CD4-positive, alpha-beta T cell (primary cell): ENCODE results near the gene DUSP28. TPM values are rescaled to one million over a fixed set of nuclear protein-coding genes. Genes with fewer than 3 reads are reported as not detected.
A peak's percentile ranks its signal among the peaks of the same experiment; 100 is the strongest.

Experiments used
- ATAC-seq: fragments of 200-7000 bp; cut with Tn5 transposase; one replicate; pipeline ENCODE4 v1.10.0; 2022; ENCODE audit warnings: mild to moderate bottlenecking; ENCODE audit not compliant: poor library complexity
- CTCF ChIA-PET: fragments of 350-600 bp; sonication (Branson Sonifier 250); formaldehyde crosslinking; loops from one replicate; lab custom pipeline; 2021; ENCODE audit warnings: antibody characterized with exemption, inconsistent platforms; lab: Charles Lee
- POLR2A ChIA-PET: fragments of 350-600 bp; sonication (Branson Sonifier 250); formaldehyde crosslinking; loops from one replicate; lab custom pipeline; 2021; ENCODE audit warnings: antibody characterized with exemption, inconsistent platforms; lab: Charles Lee
- DNase-seq, 14 experiments: peaks; one replicate each; pipeline ENCODE4 v3.0.0-alpha.2; 2013 to 2020; ENCODE audit warnings: mixed read lengths in 2 of 14
- H3K27ac ChIP-seq, 2 donors: one replicate each; pipeline versions ENCODE4 v1.5.1 to v1.7.0; 2013; ENCODE audit warnings: low read length in 2 of 2, low read depth in 1 of 2, mild to moderate bottlenecking in 1 of 2
- H3K27me3 ChIP-seq, 2 experiments: 1 replicate in 1 of 2; 2 replicates in 1 of 2; pipeline versions ENCODE4 v1.6.1 to v1.7.0; 2013; ENCODE audit warnings: low read length in 2 of 2, control low read depth in 1 of 2, mild to moderate bottlenecking in 1 of 2, moderate library complexity in 1 of 2; ENCODE audit not compliant: insufficient read depth in 2 of 2, control insufficient read depth in 1 of 2
- H3K36me3 ChIP-seq: one replicate; pipeline ENCODE4 v1.6.1; 2013; ENCODE audit warnings: low read length, control low read depth; ENCODE audit not compliant: insufficient read depth
- H3K4me1 ChIP-seq: one replicate; pipeline ENCODE4 v1.6.1; 2013; ENCODE audit warnings: low read length, control low read depth; ENCODE audit not compliant: insufficient read depth
- H3K4me3 ChIP-seq: one replicate; pipeline ENCODE4 v1.5.1; 2013; ENCODE audit warnings: mild to moderate bottlenecking, low read length, moderate library complexity
- H3K9me3 ChIP-seq, 2 experiments: 1 replicate in 1 of 2; 2 replicates in 1 of 2; pipeline versions ENCODE4 v1.6.1 to v1.7.0; 2013; ENCODE audit warnings: low read length in 2 of 2, mild to moderate bottlenecking in 2 of 2, control low read depth in 1 of 2, moderate library complexity in 1 of 2; ENCODE audit not compliant: control insufficient read depth in 1 of 2, insufficient read depth in 1 of 2
- H3K27ac Mint-ChIP-seq: one replicate; pipeline ENCODE4 v1.8.0; 2020; ENCODE audit warnings: mixed read lengths
- H3K27me3 Mint-ChIP-seq: one replicate; pipeline ENCODE4 v1.8.0; 2021; ENCODE audit warnings: mixed read lengths
- H3K36me3 Mint-ChIP-seq: one replicate; pipeline ENCODE4 v1.8.0; 2021; ENCODE audit warnings: low read depth, mixed read lengths
- H3K4me1 Mint-ChIP-seq: one replicate; pipeline ENCODE4 v1.8.0; 2021; ENCODE audit warnings: low read depth, mixed read lengths
- H3K4me3 Mint-ChIP-seq: one replicate; pipeline ENCODE4 v1.8.0; 2020; ENCODE audit warnings: mild to moderate bottlenecking, mixed read lengths
- H3K9me3 Mint-ChIP-seq: one replicate; pipeline ENCODE4 v1.8.0; 2020; ENCODE audit warnings: mixed read lengths
- CTCF ChIP-seq: fragments of 200-600 bp; IDR thresholded peaks from one replicate; pipeline ENCODE4 v1.8.0; 2022; ENCODE audit warnings: antibody characterized with exemption, mild to moderate bottlenecking
- intact Hi-C, 2 experiments: fragments of 100-400 bp; cut with DNase I in 1 of 2; cut with micrococcal nuclease in 1 of 2; formaldehyde crosslinking; loops; one replicate each; pipeline versions ENCODE4 v1.15.1 to v1.9.0; 2023 to 2025; cut with DNase I, micrococcal nuclease
- total RNA-seq, 174 experiments: library from RNA in 2 of 174; stranded (reverse) in 2 of 174; gene quantifications; one replicate each; pipeline ENCODE4 v1.2.3 and lab custom pipeline; 2021 to 2026

The DUSP28 gene
- total RNA-seq, 2 experiments from 2014 or later = 18.3 to 18.9 TPM

- Histone ChIP-seq H3K4me3 (no peak overlapping the region), H3K27me3 (no peaks in the 10 kb centered on the region), H3K9me3 (no peaks in the 10 kb centered on the region), H3K27ac (no peak overlapping the region), H3K36me3 (peaks cover 70% of the 10 kb centered on the region), H3K4me1 (peaks cover 31% of the 10 kb centered on the region)
- Mint-ChIP-seq H3K27me3 (no peaks in the 10 kb centered on the region), H3K27ac (no peak overlapping the region), H3K4me1 (peaks cover 24% of the 10 kb centered on the region), H3K4me3 (no peak overlapping the region), H3K9me3 (no peaks in the 10 kb centered on the region), H3K36me3 (peaks cover 44% of the 10 kb centered on the region)
- intact Hi-C loops = no loop called here
- TF ChIP-seq CTCF = no peak
- ChIA-PET POLR2A (no interaction called here), CTCF (no interaction called here)
- ATAC-seq (no peak), DNase-seq (no peak)
Measured at GRCh38 chr2:240591226-240591625, 31.1 kb downstream of the DUSP28 start.

GRCh38 chr2:240591784-240592183, 31.6 kb downstream of the DUSP28 start:
- Histone ChIP-seq H3K27me3 (no peaks in the 10 kb centered on the region), H3K9me3 (no peaks in the 10 kb centered on the region), H3K36me3 (peaks cover 75% of the 10 kb centered on the region), H3K4me3 (no peak overlapping the region), H3K27ac (no peak overlapping the region), H3K4me1 (peaks cover 31% of the 10 kb centered on the region)
- Mint-ChIP-seq H3K4me1 (peaks cover 23% of the 10 kb centered on the region), H3K36me3 (peaks cover 43% of the 10 kb centered on the region), H3K27me3 (no peaks in the 10 kb centered on the region), H3K27ac (no peak overlapping the region), H3K9me3 (no peaks in the 10 kb centered on the region), H3K4me3 (no peak overlapping the region)
- DNase-seq = peak in 1 of 14 experiments; percentile 3
- ChIA-PET CTCF (no interaction called here), POLR2A (no interaction called here)
- intact Hi-C loops = no loop called here
- no peak for ATAC-seq
- TF ChIP-seq CTCF = no peak

GRCh38 chr2:240593026-240593702, 33.0 kb downstream of the DUSP28 start:
- Mint-ChIP-seq H3K4me1 (peaks cover 10% of the 10 kb centered on the region), H3K36me3 (peaks cover 33% of the 10 kb centered on the region), H3K27me3 (no peaks in the 10 kb centered on the region), H3K27ac (no peak overlapping the region), H3K4me3 (no peak overlapping the region), H3K9me3 (no peaks in the 10 kb centered on the region)
- no peaks in the 10 kb centered on the region for H3K9me3 ChIP-seq
- CTCF ChIA-PET = no interaction called here
- POLR2A ChIA-PET = no interaction called here
- no peak overlapping the region for H3K27ac ChIP-seq
- ATAC-seq = no peak
- H3K4me3 ChIP-seq = no peak overlapping the region
- TF ChIP-seq CTCF = no peak
- intact Hi-C loops = no loop called here
- H3K27me3 ChIP-seq = no peaks in the 10 kb centered on the region
- peak in 1 of 14 experiments; percentile 17 for DNase-seq
- peaks cover 89% of the 10 kb centered on the region for H3K36me3 ChIP-seq
- peaks cover 19% of the 10 kb centered on the region for H3K4me1 ChIP-seq
